Naive thymus-derived CD4-positive, alpha-beta T cell (primary cell): Measurements from ENCODE around the gene FANCE. TPM values are rescaled to one million over a fixed set of nuclear protein-coding genes. Genes with fewer than 3 reads are reported as not detected.
"Not testable (repeated sequence)": the region's sequence is repeated elsewhere in the genome, so short reads cannot be mapped to it uniquely, and the experiment has no call there.

Experiments used
- ATAC-seq: fragments of 150-1000 bp; cut with Tn5 transposase; 2 replicates; pipeline ENCODE4 v1.10.0; 2021; ENCODE audit warnings: mild to moderate bottlenecking, moderate library complexity
- CTCF ChIA-PET: fragments of 350-600 bp; sonication (Branson Sonifier 250); formaldehyde crosslinking; loops from one replicate; lab custom pipeline; 2021; ENCODE audit warnings: antibody characterized with exemption; lab: Charles Lee
- POLR2A ChIA-PET: fragments of 350-600 bp; sonication (Branson Sonifier 250); formaldehyde crosslinking; loops from one replicate; lab custom pipeline; 2021; ENCODE audit warnings: antibody characterized with exemption, inconsistent platforms; lab: Charles Lee
- DNase-seq, 9 donors: peaks; one replicate each; pipeline versions ENCODE4 v3.0.0 to v3.0.0-alpha.2; 2020 to 2022; ENCODE audit warnings: mixed read lengths in 1 of 9
- H3K27ac ChIP-seq: one replicate; pipeline ENCODE4 v1.7.0; 2013; ENCODE audit warnings: mild to moderate bottlenecking, low read depth, low read length, moderate library complexity
- H3K27me3 ChIP-seq, 2 donors: one replicate each; pipeline ENCODE4 v1.7.0; 2013; ENCODE audit warnings: low read length in 2 of 2, mild to moderate bottlenecking in 2 of 2, moderate library complexity in 2 of 2; ENCODE audit not compliant: control insufficient read depth in 2 of 2, insufficient read depth in 2 of 2
- H3K36me3 ChIP-seq, 3 experiments: 1 replicate in 2 of 3; 2 replicates in 1 of 3; pipeline ENCODE4 v1.7.0; 2013; ENCODE audit warnings: low read length in 3 of 3, mild to moderate bottlenecking in 3 of 3, moderate library complexity in 1 of 3; ENCODE audit not compliant: insufficient read depth in 3 of 3, control insufficient read depth in 2 of 3
- H3K4me1 ChIP-seq, 2 donors: one replicate each; pipeline ENCODE4 v1.7.0; 2013; ENCODE audit warnings: low read length in 2 of 2, mild to moderate bottlenecking in 2 of 2, moderate library complexity in 1 of 2; ENCODE audit not compliant: control insufficient read depth in 2 of 2, insufficient read depth in 2 of 2
- H3K4me3 ChIP-seq: 2 replicates; pipeline ENCODE4 v1.7.0; 2013; ENCODE audit warnings: mild to moderate bottlenecking, low read length
- H3K9me3 ChIP-seq, 3 experiments: 1 replicate in 2 of 3; 2 replicates in 1 of 3; pipeline ENCODE4 v1.7.0; 2013; ENCODE audit warnings: low read length in 3 of 3; ENCODE audit not compliant: control insufficient read depth in 2 of 3
- H3K27ac Mint-ChIP-seq, 9 donors: one replicate each; pipeline ENCODE4 v1.8.0; 2020 to 2022; ENCODE audit warnings: mixed read lengths in 9 of 9, mild to moderate bottlenecking in 8 of 9, moderate library complexity in 5 of 9, inconsistent platforms in 2 of 9
- H3K27me3 Mint-ChIP-seq, 5 donors: one replicate each; pipeline ENCODE4 v1.8.0; 2021 to 2022; ENCODE audit warnings: mixed read lengths in 5 of 5, mild to moderate bottlenecking in 1 of 5
- H3K36me3 Mint-ChIP-seq, 5 donors: one replicate each; pipeline ENCODE4 v1.8.0; 2020 to 2022; ENCODE audit warnings: mixed read lengths in 5 of 5, mild to moderate bottlenecking in 3 of 5, inconsistent platforms in 1 of 5
- H3K4me1 Mint-ChIP-seq, 7 donors: one replicate each; pipeline ENCODE4 v1.8.0; 2020 to 2022; ENCODE audit warnings: mixed read lengths in 7 of 7, mild to moderate bottlenecking in 3 of 7, inconsistent platforms in 1 of 7
- H3K4me3 Mint-ChIP-seq, 10 donors: one replicate each; pipeline ENCODE4 v1.8.0; 2020 to 2022; ENCODE audit warnings: mild to moderate bottlenecking in 10 of 10, mixed read lengths in 10 of 10, moderate library complexity in 6 of 10, inconsistent platforms in 2 of 10
- H3K9me3 Mint-ChIP-seq, 11 donors: one replicate each; pipeline ENCODE4 v1.8.0; 2020 to 2022; ENCODE audit warnings: mixed read lengths in 11 of 11, mild to moderate bottlenecking in 4 of 11, inconsistent platforms in 1 of 11, moderate library complexity in 1 of 11
- intact Hi-C, 2 donors: fragments of 100-400 bp; cut with micrococcal nuclease; formaldehyde crosslinking; loops; one replicate each; pipeline ENCODE4 v1.15.1; 2023
- polyA plus RNA-seq, 2 donors: library from polyadenylated mRNA; unstranded; fragments of 300-500 nt; fragmentation: Illumina TruSeq; gene quantifications; one replicate each; pipeline ENCODE4 v1.2.3, GENCODE V29; 2021
- total RNA-seq, 6 experiments: library from RNA in 5 of 6; stranded (reverse) in 5 of 6; gene quantifications; 1 replicate in 5 of 6; 2 replicates in 1 of 6; pipeline ENCODE4 v1.2.3 and lab custom pipeline; 2021 to 2026

FANCE gene
- total and polyA plus RNA-seq, 7 experiments from 2014 or later: 3.1 to 12.0 (median 6.4) TPM

- Histone ChIP-seq H3K27me3 (no peaks in the 10 kb centered on the region), H3K4me3 (no peak overlapping the region), H3K36me3 (peaks cover 0 to 51% (median 10%) of the 10 kb centered on the region in 3 experiments), H3K27ac (no peak overlapping the region), H3K9me3 (peaks cover 0 to 23% (median 0%) of the 10 kb centered on the region in 3 experiments), H3K4me1 (no peaks in the 10 kb centered on the region)
- ChIA-PET CTCF (interaction anchor here (1.4 kb wide), 1 partner anchor 9 kb away, joined by 6 read pairs; no protein-coding TSS in a partner anchor), POLR2A (interaction anchor here (0.6 kb wide), 1 partner anchor 475 kb away, joined by 3 read pairs; no protein-coding TSS in a partner anchor)
- peak overlapping the region in 1 of 10 donors; percentile 20 for H3K4me3 Mint-ChIP-seq
- intact Hi-C loops: no loop called here
- no peak for ATAC-seq
- H3K36me3 Mint-ChIP-seq: peaks cover 19 to 39% (median 28%) of the 10 kb centered on the region in 5 donors
- no peak for DNase-seq
- H3K27ac Mint-ChIP-seq: no peak overlapping the region
- H3K27me3 Mint-ChIP-seq: no peaks in the 10 kb centered on the region
- peaks cover 0 to 7% (median 0%) of the 10 kb centered on the region in 7 donors for H3K4me1 Mint-ChIP-seq
- H3K9me3 Mint-ChIP-seq: peaks cover 0 to 26% (median 15%) of the 10 kb centered on the region in 11 donors
These were observed 23.6 kb upstream of the FANCE start for GRCh38 chr6:35428421-35429149.

DNA sequence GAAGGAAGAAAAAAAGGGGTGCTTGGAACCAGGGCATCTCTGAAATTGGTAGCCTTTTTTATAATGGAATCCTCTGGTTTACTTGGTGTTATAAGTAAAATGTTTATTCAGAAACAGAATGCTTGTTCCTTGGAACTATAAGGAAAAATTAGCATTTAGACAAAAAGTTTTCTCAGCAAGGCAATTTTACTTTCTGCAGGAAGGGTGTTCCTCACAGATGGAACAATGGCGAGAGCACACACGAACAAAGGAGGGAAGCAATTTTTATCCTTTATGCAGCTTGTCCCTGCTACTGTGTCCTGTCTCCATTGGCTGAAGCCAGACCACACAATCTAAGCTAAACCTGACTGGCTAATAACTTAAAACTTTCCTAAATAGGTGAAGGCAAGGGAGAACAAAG lies 22.7 kb upstream of the FANCE start:
- no peak for DNase-seq
- no peak for ATAC-seq
- peaks cover 0 to 23% (median 0%) of the 10 kb centered on the region in 3 experiments for H3K9me3 ChIP-seq
- no peaks in the 10 kb centered on the region for H3K27me3 Mint-ChIP-seq
- no peak overlapping the region for H3K27ac ChIP-seq
- CTCF ChIA-PET: no interaction called here
- H3K4me1 ChIP-seq: no peaks in the 10 kb centered on the region
- POLR2A ChIA-PET: no interaction called here
- peaks cover 0 to 42% (median 1%) of the 10 kb centered on the region in 3 experiments for H3K36me3 ChIP-seq
- H3K36me3 Mint-ChIP-seq: peaks cover 18 to 39% (median 28%) of the 10 kb centered on the region in 5 donors
- peaks cover 0 to 26% (median 15%) of the 10 kb centered on the region in 11 donors for H3K9me3 Mint-ChIP-seq
- H3K27ac Mint-ChIP-seq: no peak overlapping the region
- no peak overlapping the region for H3K4me3 Mint-ChIP-seq
- peaks cover 0 to 7% (median 0%) of the 10 kb centered on the region in 7 donors for H3K4me1 Mint-ChIP-seq
- intact Hi-C loops: no loop called here
- no peak overlapping the region for H3K4me3 ChIP-seq
- no peaks in the 10 kb centered on the region for H3K27me3 ChIP-seq

GRCh38 chr6:35432291-35432690 lies 19.8 kb upstream of the FANCE start:
- Histone ChIP-seq H3K27ac (no peak overlapping the region), H3K36me3 (peaks cover 0 to 15% (median 0%) of the 10 kb centered on the region in 3 experiments), H3K27me3 (no peaks in the 10 kb centered on the region), H3K4me1 (no peaks in the 10 kb centered on the region), H3K9me3 (peaks cover 0 to 23% (median 0%) of the 10 kb centered on the region in 3 experiments), H3K4me3 (no peak overlapping the region)
- DNase-seq (no peak), ATAC-seq (no peak)
- H3K27me3 Mint-ChIP-seq: no peaks in the 10 kb centered on the region
- POLR2A ChIA-PET: no interaction called here
- no peak overlapping the region for H3K4me3 Mint-ChIP-seq
- no peaks in the 10 kb centered on the region for H3K4me1 Mint-ChIP-seq
- intact Hi-C loops: no loop called here
- peaks cover 5 to 21% (median 9%) of the 10 kb centered on the region in 5 donors for H3K36me3 Mint-ChIP-seq
- H3K9me3 Mint-ChIP-seq: peaks cover 0 to 26% (median 15%) of the 10 kb centered on the region in 11 donors
- CTCF ChIA-PET: no interaction called here
- no peak overlapping the region for H3K27ac Mint-ChIP-seq

DNA sequence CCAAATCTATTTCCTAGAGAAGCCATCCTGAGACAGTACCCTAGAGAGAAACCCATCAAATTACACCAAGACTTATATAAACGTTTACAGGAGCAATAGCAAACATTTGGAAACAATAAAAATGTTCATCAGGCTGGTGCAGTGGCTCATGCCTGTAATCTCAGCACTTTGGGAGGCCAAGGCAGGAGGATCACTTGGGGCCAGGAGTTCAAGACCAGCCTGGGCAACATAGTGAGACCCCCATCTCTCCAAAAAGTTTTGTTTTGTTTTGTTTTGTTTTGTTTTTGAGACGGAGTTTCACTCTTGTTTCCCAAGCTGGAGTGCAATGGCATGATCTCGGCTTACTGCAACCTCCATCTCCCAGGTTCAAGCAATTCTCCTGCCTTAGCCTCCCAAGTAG lies 19.4 kb upstream of the FANCE start:
- H3K4me3 Mint-ChIP-seq, H3K4me3 ChIP-seq, H3K4me1 ChIP-seq, H3K27ac Mint-ChIP-seq, H3K27me3 ChIP-seq, H3K27me3 Mint-ChIP-seq, intact Hi-C loops, ATAC-seq, H3K4me1 Mint-ChIP-seq, DNase-seq, CTCF ChIA-PET, H3K27ac ChIP-seq, POLR2A ChIA-PET: not testable (repeated sequence)
- Mint-ChIP-seq H3K9me3 (peaks cover 0 to 26% (median 15%) of the 10 kb centered on the region in 11 donors), H3K36me3 (peaks cover 5 to 19% (median 9%) of the 10 kb centered on the region in 5 donors)
- H3K36me3 ChIP-seq: peaks cover 0 to 11% (median 0%) of the 10 kb centered on the region in 3 experiments
- peaks cover 0 to 23% (median 0%) of the 10 kb centered on the region in 3 experiments for H3K9me3 ChIP-seq

- peaks cover 0 to under 1% (median 0%) of the 10 kb centered on the region in 3 experiments for H3K9me3 ChIP-seq
- H3K36me3 ChIP-seq: no peaks in the 10 kb centered on the region
- ATAC-seq: peak; percentile 6
- Mint-ChIP-seq H3K9me3 (peaks cover 0 to 4% (median 0%) of the 10 kb centered on the region in 11 donors), H3K4me3 (no peak overlapping the region), H3K27ac (peak overlapping the region in 1 of 9 donors; percentile 60), H3K4me1 (no peaks in the 10 kb centered on the region), H3K27me3 (no peaks in the 10 kb centered on the region), H3K36me3 (no peaks in the 10 kb centered on the region)
- no peaks in the 10 kb centered on the region for H3K27me3 ChIP-seq
- H3K27ac ChIP-seq: no peak overlapping the region
- ChIA-PET POLR2A (interaction anchor here (1.6 kb wide), 1 partner anchor 33 kb away, joined by 3 read pairs; the partner anchor contains the start of gene RPL10A), CTCF (no interaction called here)
- intact Hi-C loops: no loop called here
- no peaks in the 10 kb centered on the region for H3K4me1 ChIP-seq
- no peak for DNase-seq
- no peak overlapping the region for H3K4me3 ChIP-seq
These were observed 16.9 kb upstream of the FANCE start for GRCh38 chr6:35435074-35435837.

GRCh38 chr6:35436071-35436857 lies 15.9 kb upstream of the FANCE start:
- Mint-ChIP-seq H3K4me3 (no peak overlapping the region), H3K9me3 (no peaks in the 10 kb centered on the region), H3K36me3 (no peaks in the 10 kb centered on the region), H3K4me1 (no peaks in the 10 kb centered on the region), H3K27ac (no peak overlapping the region), H3K27me3 (no peaks in the 10 kb centered on the region)
- Histone ChIP-seq H3K27ac (no peak overlapping the region), H3K27me3 (no peaks in the 10 kb centered on the region), H3K9me3 (no peaks in the 10 kb centered on the region), H3K36me3 (no peaks in the 10 kb centered on the region), H3K4me3 (no peak overlapping the region), H3K4me1 (no peaks in the 10 kb centered on the region)
- ATAC-seq (no peak), DNase-seq (no peak)
- POLR2A ChIA-PET: interaction anchor here (1.0 to 1.6 kb wide), 2 partner anchors 32 to 93 kb away, joined by 3 to 4 read pairs; partner anchors contain the start of gene RPL10A
- intact Hi-C loops: no loop called here
- CTCF ChIA-PET: no interaction called here
